K562 (cell line): Measurements from ENCODE around the gene ST3GAL5. TPM values are rescaled to one million over a fixed set of nuclear protein-coding genes. Genes with fewer than 3 reads are reported as not detected.
A peak's percentile ranks its signal among the peaks of the same experiment; 100 is the strongest.

Experiments
- CBX3 ChIP-seq, 2 experiments: IDR thresholded peaks; 1 replicate in 1 of 2; 2 replicates in 1 of 2; pipeline ENCODE4 v1.6.1; 2012; ENCODE audit warnings: inconsistent platforms in 2 of 2, low read length in 2 of 2, borderline replicate concordance in 1 of 2, control low read depth in 1 of 2
- CEBPB ChIP-seq: fragments of 450-650 bp; IDR thresholded peaks from 2 replicates; pipeline ENCODE4 v1.6.1; 2016; ENCODE audit warnings: missing genetic modification characterization, missing compliant biosample characterization
- CHCHD3 ChIP-seq: fragments of 250-450 bp; sonication (Bioruptor Pico); IDR thresholded peaks from 2 replicates; pipeline ENCODE4 v2.1.2; 2022; ENCODE audit warnings: mild to moderate bottlenecking
- ETV1 ChIP-seq: fragments of 450-650 bp; conservative IDR thresholded peaks from 2 replicates; pipeline ENCODE4 v1.6.1; 2016; ENCODE audit warnings: missing genetic modification characterization, control low read depth, low read depth, missing compliant biosample characterization
- FOXA3 ChIP-seq, 2 experiments: fragments of 450-650 bp in 1 of 2; sonication (generic) in 1 of 2; formaldehyde crosslinking; IDR thresholded peaks in 1 of 2; conservative IDR thresholded peaks in 1 of 2; 2 replicates each; pipeline versions ENCODE4 v1.4.0 to v1.8.0; 2020 to 2022; ENCODE audit warnings: mild to moderate bottlenecking in 2 of 2, missing genetic modification reagents in 1 of 2
- MYNN ChIP-seq, 2 experiments: sonication (generic); formaldehyde crosslinking in 1 of 2; IDR thresholded peaks; 2 replicates each; pipeline versions ENCODE4 v1.5.0 to v1.6.1; 2016 to 2020; ENCODE audit warnings: antibody characterized with exemption in 1 of 2, missing genetic modification reagents in 1 of 2
- NFIC ChIP-seq: fragments of 450-650 bp; IDR thresholded peaks from 2 replicates; pipeline ENCODE4 v1.6.1; 2017; ENCODE audit warnings: mild to moderate bottlenecking, inconsistent platforms
- POLR3G ChIP-seq: IDR thresholded peaks from 2 replicates; pipeline ENCODE4 v1.6.1; 2011; ENCODE audit not compliant: insufficient read length, insufficient replicate concordance; ENCODE audit errors: extremely low read depth
- PTRF ChIP-seq: fragments of 450-650 bp; IDR thresholded peaks from 2 replicates; pipeline ENCODE4 v1.6.1; 2016; ENCODE audit warnings: mild to moderate bottlenecking, missing genetic modification characterization, missing compliant biosample characterization
- SP1 ChIP-seq: sonication (generic); formaldehyde crosslinking; IDR thresholded peaks from 2 replicates; pipeline ENCODE4 v1.8.1; 2022; ENCODE audit warnings: mild to moderate bottlenecking, missing genetic modification reagents
- YBX1 ChIP-seq: fragments of 450-650 bp; IDR thresholded peaks from 2 replicates; pipeline ENCODE4 v1.7.1; 2016; ENCODE audit warnings: mild to moderate bottlenecking
- polyA plus RNA-seq, 8 experiments: library from polyadenylated mRNA; depleted of rRNA in 4 of 8; stranded (reverse) in 5 of 8; unstranded in 3 of 8; fragments of >200 nt; fragmentation: Nextera tagmentation in 2 of 8; fragmentation: Illumina TruSeq in 1 of 8; extraction: Ambion mirVana in 2 of 8; extraction: Trizol in 1 of 8; gene quantifications; 2 replicates each; pipeline versions ENCODE4 v1.2.1 to v1.2.3, GENCODE V29; 2011 to 2014; ENCODE audit warnings: inconsistent platforms in 1 of 8, missing spikeins in 1 of 8
- total RNA-seq, 7 experiments: library from RNA; depleted of rRNA in 6 of 7; stranded (reverse); fragments of >200 nt in 6 of 7; fragmentation: Illumina TruSeq in 2 of 7; extraction: Trizol in 2 of 7; gene quantifications; 2 replicates each; pipeline versions ENCODE4 v1.2.1 to v1.2.3, GENCODE V29; 2011 to 2021; ENCODE audit warnings: low replicate concordance in 1 of 7
- TF ChIP-seq, protein P1 (sequence below): fragments of 250-450 bp; sonication (Bioruptor Pico); IDR thresholded peaks from 2 replicates; pipeline ENCODE4 v1.8.0; 2022; ENCODE audit warnings: moderate library complexity, mild to moderate bottlenecking, inconsistent platforms
- TF ChIP-seq, protein P2 (sequence below): fragments of 450-650 bp; IDR thresholded peaks from 2 replicates; pipeline ENCODE4 v1.6.1; 2016; ENCODE audit warnings: low read depth, mild to moderate bottlenecking, moderate library complexity
- TF ChIP-seq, protein P3 (sequence below): fragments of 450-650 bp; IDR thresholded peaks from 2 replicates; pipeline ENCODE4 v1.6.1; 2016; ENCODE audit warnings: missing biosample characterization, missing genetic modification characterization
- TF ChIP-seq, protein P4 (sequence below): fragments of 450-650 bp; IDR thresholded peaks from 2 replicates; pipeline ENCODE4 v1.6.1; 2017; ENCODE audit warnings: antibody characterized with exemption, mild to moderate bottlenecking
- TF ChIP-seq, protein P5 (sequence below): fragments of 450-650 bp; conservative IDR thresholded peaks from 2 replicates; pipeline ENCODE4 v1.6.1; 2016; ENCODE audit warnings: missing genetic modification characterization, low read depth, mild to moderate bottlenecking, missing compliant biosample characterization, moderate library complexity

ST3GAL5 gene
- total and polyA plus RNA-seq, 9 of the 15 experiments (the other 6 are each of a cell fraction or from before 2014, with no cell fraction given): 1.6 to 10.0 (median 4.2) TPM

DNA sequence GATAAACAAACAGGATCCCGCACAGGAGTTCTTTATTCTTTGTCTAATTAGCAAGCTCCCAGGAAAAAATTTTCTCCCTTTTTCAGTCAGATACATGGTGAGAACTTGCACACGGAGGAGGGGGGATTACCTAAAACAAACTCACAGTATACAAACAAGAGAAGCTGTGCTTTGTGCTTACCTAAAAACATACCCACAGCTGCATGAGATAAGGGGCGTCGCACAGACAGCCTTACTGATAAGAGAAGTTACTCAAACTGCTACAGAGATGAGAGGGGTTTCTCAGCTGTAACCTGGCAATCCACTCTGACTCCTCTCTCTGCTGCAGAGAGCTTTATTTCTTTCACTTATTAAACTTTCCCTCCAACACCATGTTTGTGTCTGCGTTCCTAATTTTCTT is 32.9 kb upstream of the ST3GAL5 start (continued):
- TF ChIP-seq, protein P1, sequence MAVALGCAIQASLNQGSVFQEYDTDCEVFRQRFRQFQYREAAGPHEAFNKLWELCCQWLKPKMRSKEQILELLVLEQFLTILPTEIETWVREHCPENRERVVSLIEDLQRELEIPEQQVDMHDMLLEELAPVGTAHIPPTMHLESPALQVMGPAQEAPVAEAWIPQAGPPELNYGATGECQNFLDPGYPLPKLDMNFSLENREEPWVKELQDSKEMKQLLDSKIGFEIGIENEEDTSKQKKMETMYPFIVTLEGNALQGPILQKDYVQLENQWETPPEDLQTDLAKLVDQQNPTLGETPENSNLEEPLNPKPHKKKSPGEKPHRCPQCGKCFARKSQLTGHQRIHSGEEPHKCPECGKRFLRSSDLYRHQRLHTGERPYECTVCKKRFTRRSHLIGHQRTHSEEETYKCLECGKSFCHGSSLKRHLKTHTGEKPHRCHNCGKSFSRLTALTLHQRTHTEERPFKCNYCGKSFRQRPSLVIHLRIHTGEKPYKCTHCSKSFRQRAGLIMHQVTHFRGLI (CRISPR knock-in tag): no peak
- TF ChIP-seq POLR3G: no peak
- TF ChIP-seq ETV1 (tag): no peak
- no peak for TF ChIP-seq CHCHD3 (CRISPR knock-in tag)
- TF ChIP-seq NFIC: peak; percentile 71
- TF ChIP-seq SP1 (CRISPR knock-in tag): no peak
- TF ChIP-seq CEBPB (tag): 0 out of 2 replicates have a peak, but pooled peaks have one; percentile 19
- TF ChIP-seq PTRF (tag): no peak
- 0 out of 2 replicates have a peak, but pooled peaks have one; percentile 44 for TF ChIP-seq MYNN (IDR thresholded peaks at IDR 0.05)
- TF ChIP-seq MYNN (CRISPR knock-in tag; IDR thresholded peaks at IDR 0.05): no peak
- TF ChIP-seq, protein P2, sequence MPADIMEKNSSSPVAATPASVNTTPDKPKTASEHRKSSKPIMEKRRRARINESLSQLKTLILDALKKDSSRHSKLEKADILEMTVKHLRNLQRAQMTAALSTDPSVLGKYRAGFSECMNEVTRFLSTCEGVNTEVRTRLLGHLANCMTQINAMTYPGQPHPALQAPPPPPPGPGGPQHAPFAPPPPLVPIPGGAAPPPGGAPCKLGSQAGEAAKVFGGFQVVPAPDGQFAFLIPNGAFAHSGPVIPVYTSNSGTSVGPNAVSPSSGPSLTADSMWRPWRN: no peak; the same call in 1 of the 2 replicates
- TF ChIP-seq, protein P3, sequence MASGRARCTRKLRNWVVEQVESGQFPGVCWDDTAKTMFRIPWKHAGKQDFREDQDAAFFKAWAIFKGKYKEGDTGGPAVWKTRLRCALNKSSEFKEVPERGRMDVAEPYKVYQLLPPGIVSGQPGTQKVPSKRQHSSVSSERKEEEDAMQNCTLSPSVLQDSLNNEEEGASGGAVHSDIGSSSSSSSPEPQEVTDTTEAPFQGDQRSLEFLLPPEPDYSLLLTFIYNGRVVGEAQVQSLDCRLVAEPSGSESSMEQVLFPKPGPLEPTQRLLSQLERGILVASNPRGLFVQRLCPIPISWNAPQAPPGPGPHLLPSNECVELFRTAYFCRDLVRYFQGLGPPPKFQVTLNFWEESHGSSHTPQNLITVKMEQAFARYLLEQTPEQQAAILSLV (tag): no peak
- TF ChIP-seq, protein P4, sequence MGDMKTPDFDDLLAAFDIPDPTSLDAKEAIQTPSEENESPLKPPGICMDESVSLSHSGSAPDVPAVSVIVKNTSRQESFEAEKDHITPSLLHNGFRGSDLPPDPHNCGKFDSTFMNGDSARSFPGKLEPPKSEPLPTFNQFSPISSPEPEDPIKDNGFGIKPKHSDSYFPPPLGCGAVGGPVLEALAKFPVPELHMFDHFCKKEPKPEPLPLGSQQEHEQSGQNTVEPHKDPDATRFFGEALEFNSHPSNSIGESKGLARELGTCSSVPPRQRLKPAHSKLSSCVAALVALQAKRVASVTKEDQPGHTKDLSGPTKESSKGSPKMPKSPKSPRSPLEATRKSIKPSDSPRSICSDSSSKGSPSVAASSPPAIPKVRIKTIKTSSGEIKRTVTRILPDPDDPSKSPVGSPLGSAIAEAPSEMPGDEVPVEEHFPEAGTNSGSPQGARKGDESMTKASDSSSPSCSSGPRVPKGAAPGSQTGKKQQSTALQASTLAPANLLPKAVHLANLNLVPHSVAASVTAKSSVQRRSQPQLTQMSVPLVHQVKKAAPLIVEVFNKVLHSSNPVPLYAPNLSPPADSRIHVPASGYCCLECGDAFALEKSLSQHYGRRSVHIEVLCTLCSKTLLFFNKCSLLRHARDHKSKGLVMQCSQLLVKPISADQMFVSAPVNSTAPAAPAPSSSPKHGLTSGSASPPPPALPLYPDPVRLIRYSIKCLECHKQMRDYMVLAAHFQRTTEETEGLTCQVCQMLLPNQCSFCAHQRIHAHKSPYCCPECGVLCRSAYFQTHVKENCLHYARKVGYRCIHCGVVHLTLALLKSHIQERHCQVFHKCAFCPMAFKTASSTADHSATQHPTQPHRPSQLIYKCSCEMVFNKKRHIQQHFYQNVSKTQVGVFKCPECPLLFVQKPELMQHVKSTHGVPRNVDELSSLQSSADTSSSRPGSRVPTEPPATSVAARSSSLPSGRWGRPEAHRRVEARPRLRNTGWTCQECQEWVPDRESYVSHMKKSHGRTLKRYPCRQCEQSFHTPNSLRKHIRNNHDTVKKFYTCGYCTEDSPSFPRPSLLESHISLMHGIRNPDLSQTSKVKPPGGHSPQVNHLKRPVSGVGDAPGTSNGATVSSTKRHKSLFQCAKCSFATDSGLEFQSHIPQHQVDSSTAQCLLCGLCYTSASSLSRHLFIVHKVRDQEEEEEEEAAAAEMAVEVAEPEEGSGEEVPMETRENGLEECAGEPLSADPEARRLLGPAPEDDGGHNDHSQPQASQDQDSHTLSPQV: no peak
- TF ChIP-seq, protein P5, sequence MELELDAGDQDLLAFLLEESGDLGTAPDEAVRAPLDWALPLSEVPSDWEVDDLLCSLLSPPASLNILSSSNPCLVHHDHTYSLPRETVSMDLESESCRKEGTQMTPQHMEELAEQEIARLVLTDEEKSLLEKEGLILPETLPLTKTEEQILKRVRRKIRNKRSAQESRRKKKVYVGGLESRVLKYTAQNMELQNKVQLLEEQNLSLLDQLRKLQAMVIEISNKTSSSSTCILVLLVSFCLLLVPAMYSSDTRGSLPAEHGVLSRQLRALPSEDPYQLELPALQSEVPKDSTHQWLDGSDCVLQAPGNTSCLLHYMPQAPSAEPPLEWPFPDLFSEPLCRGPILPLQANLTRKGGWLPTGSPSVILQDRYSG (tag): no peak
- 0 out of 4 replicates have a peak, but pooled peaks of 1 of the 2 experiments have one; percentile 11 for TF ChIP-seq FOXA3 (CRISPR knock-in tag; conservative IDR thresholded peaks at IDR 0.05 in 1 of 2, IDR thresholded peaks at IDR 0.05 in 1 of 2)
- TF ChIP-seq CBX3 (IDR thresholded peaks at IDR 0.05; ENCODE audit: borderline replicate concordance in 1 of 2, low read length in 2 of 2): no peak
- TF ChIP-seq YBX1: no peak
